ENCODE measurements around the gene UNKL.
"Not testable (repeated sequence)": the region's sequence is repeated elsewhere in the genome, so short reads cannot be mapped to it uniquely, and the experiment has no call there.

Gene UNKL

DNA sequence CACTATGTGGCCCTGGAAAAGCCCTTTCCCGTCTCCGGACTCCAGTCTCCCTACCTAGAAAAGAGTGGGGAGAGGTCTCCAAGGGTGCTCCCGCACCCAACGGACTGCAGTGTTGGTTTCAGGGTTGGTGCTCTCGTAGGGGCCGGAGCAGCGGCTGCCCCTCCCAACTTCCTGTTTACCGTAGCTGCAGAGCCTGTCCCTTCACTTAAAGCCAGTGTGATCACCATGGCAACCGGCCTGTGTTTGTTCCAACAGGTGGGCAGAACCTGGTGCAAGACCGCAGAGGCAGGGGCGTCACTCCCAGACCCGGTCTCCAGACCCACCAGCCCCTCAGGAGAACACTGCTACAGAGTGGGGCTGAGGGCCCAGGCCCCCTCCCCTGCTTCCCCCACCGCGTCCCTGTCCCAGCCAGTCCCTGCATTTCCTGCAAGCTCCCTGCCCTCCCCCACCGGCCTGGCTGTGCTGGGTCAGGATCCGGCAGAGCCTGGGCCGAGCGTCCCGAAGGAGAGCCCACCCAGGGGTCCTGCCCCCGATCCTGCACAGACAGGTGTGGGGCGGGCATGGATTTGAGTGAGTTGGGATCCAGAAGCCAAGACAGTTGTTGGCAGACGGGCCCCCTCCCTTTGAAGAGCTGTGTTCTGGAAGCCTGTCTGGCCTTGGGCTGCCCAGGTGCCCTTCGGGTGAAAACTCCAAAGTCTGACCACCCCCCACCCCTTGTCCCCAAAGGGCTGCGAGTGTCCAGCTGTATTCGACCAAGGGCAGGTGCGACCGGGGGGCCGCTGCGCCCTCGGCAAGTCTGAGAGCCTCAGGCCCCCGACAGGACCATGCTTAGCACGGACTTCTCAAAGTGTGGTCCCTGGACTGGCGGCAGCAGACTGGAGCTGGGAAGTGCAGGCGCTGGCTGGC is 82.5 kb downstream of the UNKL start:
- TF ChIP-seq, protein P1, sequence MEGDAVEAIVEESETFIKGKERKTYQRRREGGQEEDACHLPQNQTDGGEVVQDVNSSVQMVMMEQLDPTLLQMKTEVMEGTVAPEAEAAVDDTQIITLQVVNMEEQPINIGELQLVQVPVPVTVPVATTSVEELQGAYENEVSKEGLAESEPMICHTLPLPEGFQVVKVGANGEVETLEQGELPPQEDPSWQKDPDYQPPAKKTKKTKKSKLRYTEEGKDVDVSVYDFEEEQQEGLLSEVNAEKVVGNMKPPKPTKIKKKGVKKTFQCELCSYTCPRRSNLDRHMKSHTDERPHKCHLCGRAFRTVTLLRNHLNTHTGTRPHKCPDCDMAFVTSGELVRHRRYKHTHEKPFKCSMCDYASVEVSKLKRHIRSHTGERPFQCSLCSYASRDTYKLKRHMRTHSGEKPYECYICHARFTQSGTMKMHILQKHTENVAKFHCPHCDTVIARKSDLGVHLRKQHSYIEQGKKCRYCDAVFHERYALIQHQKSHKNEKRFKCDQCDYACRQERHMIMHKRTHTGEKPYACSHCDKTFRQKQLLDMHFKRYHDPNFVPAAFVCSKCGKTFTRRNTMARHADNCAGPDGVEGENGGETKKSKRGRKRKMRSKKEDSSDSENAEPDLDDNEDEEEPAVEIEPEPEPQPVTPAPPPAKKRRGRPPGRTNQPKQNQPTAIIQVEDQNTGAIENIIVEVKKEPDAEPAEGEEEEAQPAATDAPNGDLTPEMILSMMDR (IDR thresholded peaks at IDR 0.05; ENCODE audit: control insufficient read depth, extremely low read depth, insufficient read depth), result no peak
- H3K4me3 ChIP-seq (ENCODE audit: low read depth, low read length), result peak overlapping the region; percentile 42
- DNase-seq (ENCODE audit: low read depth), result peak; percentile 41

DNA sequence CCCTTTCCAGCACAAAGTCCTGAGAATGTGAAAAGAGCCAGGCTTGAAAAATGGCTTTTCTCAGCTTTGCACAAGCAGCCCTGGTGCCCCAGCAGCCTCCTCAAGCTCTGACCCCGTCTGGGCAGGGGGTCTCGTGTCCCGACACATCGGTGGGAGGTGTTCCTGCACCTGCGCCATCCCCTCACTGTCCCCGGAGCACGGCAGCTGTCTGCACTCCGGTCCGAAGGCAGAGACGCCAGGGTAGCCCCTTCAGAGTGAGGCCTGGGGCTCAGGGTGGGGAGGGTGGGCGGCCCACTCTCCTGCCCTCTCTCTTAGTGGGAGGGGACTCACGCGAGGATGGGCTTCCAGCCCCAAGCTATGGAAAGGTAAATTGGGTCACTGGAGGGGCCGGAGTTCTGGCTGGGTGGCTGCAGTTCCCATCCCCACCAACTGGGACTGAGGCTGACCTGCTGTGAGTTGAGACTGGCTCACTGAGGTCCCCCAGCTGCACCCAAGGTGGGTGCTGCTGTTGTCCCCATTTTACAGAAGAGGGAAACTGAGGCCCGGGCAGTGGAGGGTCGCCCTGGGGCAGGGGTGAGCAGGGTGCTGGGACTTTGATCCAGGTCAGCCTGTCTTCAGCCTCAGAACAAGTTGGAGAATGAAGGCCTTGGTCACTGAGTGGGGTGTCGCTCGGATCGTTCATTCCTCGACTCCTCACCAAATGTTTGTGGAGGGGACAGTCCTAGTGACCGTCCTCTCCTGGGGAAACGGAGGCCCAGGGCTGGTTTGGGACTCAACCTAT is 83.4 kb downstream of the UNKL start:
- H3K4me3 ChIP-seq (ENCODE audit: low read depth, low read length), result peak overlapping the region; percentile 42
- TF ChIP-seq, protein P1 (IDR thresholded peaks at IDR 0.05; ENCODE audit: control insufficient read depth, extremely low read depth, insufficient read depth), result no peak
- no peak for DNase-seq (ENCODE audit: low read depth)

DNA sequence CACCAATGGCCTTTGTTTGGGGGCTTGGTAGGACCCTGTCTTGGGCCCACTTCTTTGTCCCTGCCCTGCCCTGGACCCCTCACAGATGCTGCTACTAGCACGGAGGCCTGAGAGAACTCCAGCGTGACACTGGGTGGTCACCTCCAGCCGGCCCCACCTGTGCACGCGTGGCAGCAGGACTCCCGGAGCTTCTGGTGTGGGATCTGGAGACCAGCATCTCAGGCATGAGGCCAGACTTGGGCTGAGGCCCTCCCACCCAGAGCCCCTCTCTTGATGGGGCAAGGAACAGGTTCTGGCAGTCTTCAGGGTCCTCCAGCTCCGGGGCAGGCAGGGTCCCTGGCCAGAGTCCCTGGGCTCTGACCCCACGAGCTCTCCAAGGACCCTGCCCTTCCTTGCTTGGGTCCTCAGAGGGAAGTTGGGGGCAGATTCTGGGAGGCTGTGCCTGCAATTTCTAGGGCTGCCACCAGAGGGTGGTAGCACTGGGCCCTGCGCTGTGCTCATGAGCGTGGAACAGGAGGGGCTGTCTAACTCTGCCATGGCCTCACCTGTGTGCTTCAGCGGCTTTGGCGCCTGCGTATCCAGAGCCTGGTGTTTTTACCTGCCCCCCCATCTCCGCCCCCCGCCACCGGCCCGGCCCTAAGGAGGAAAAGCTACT is 84.1 kb downstream of the UNKL start:
- no peak for DNase-seq (ENCODE audit: low read depth)
- H3K4me3 ChIP-seq (ENCODE audit: low read depth, low read length), result no peak overlapping the region
- TF ChIP-seq, protein P1 (IDR thresholded peaks at IDR 0.05; ENCODE audit: control insufficient read depth, extremely low read depth, insufficient read depth), result peak; percentile 44

DNA sequence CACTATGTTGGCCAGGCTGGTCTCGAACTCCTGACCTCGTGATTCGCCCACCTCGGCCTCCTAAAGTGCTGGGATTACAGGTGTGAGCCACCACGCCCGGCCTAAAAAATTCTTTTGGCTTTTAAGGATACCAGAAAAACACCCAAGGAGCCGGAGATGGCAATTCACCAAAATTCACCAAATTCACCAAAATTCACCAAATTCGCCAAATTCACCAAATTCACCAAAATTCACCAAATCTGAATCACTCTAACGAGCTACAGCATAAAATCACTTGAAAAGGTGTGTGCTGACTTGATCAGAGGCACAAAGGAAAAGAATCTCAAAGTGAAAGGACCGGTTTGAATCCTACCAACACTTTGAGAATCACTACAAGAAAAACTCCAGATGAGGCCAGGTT is 85.5 kb downstream of the UNKL start:
- H3K4me3 ChIP-seq (ENCODE audit: low read depth, low read length); DNase-seq (ENCODE audit: low read depth): not testable (repeated sequence)

DNA sequence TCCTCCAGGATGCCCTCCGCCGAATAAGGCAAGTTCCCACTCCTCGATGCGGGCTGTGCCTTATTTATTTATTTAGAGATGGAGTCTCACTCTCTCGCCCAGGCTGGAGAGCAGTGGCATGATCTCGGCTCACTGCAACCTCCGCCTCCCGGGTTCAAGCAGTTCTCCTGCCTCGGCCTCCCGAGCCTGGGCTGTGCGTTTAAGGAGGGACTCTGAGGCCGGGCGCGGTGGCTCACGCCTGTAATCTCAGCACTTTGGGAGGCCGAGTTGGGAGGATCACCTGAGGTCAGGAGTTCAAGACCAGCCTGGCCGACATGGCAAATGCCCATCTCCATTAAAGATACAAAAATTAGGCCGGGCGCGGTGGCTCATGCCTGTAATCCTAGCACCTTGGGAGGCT is 86.4 kb downstream of the UNKL start:
- DNase-seq (ENCODE audit: low read depth); H3K4me3 ChIP-seq (ENCODE audit: low read depth, low read length): not testable (repeated sequence)

DNA sequence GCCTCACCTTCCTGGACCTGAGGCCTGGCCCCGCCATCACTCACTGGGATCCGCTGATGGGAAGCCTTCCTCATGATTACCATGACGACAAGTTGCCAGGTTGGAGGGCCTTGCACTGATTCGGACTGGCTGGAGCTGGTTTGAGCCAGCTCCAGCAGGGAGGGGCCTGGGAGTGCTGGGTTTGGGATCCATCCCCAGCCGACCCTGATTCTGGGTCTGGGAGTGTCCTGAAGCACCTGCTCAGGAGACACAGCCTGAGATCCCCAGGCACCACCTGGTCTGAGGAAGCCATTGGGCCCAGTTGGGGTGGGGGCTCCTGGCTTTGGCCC is 86.9 kb downstream of the UNKL start:
- TF ChIP-seq, protein P1 (IDR thresholded peaks at IDR 0.05; ENCODE audit: control insufficient read depth, extremely low read depth, insufficient read depth), result no peak
- no peak for DNase-seq (ENCODE audit: low read depth)
- H3K4me3 ChIP-seq (ENCODE audit: low read depth, low read length), result no peak overlapping the region

DNA sequence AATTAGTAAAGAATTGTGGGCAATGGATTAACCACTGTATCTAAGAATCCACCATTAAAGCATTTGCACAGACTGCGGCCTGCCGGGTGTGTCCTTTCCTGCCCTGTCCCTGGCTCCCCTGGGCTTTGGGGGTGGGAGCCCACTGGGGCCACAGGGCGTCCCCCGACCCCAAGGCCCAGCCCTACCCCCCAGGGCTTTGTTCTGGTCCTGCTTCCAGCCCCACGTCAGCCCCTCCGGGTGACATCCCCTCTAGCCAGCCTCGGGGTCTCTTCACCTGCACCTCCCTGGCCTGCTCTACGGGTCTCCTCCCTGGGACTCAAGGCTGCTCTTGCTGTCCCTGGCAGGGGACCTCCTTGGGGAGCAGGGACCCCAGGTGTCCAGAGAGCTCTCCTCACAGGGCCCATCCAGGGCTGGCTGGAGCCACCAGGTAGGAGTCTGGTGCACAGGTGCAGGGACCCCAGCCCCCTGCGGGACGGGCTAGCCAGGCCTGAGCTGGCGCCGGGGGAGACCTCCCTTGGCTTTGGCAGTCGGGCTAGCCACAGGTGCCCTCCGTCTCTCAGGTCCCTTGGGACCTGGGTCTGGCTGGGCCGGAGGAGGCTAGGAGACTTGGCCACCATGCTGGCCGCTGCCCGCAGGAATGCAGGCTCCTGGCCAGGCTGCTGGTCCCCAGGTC is 87.4 kb downstream of the UNKL start:
- H3K4me3 ChIP-seq (ENCODE audit: low read depth, low read length), result no peak overlapping the region
- TF ChIP-seq, protein P1 (IDR thresholded peaks at IDR 0.05; ENCODE audit: control insufficient read depth, extremely low read depth, insufficient read depth), result no peak
- no peak for DNase-seq (ENCODE audit: low read depth)
